GM23338 (cell line): ENCODE measurements around the gene SPI1. TPM values are rescaled to one million over a fixed set of nuclear protein-coding genes. Genes with fewer than 3 reads are reported as not detected.

Experiments
- ATAC-seq: fragments of 200-7000 bp; cut with Tn5 transposase; 3 replicates; pipeline ENCODE4 v1.9.1; 2020
- DNase-seq: peaks from one replicate; pipeline ENCODE4 v3.0.0-alpha.2; 2015; ENCODE audit warnings: low spot score
- H2AFZ ChIP-seq: fragments of 200-600 bp; sonication (generic); 2 replicates; pipeline ENCODE4 v1.8.0; 2016; ENCODE audit warnings: antibody characterized with exemption, mild to moderate bottlenecking, moderate library complexity
- H3F3A ChIP-seq: fragments of 200-600 bp; sonication (generic); replicated peaks from 2 replicates; pipeline ENCODE4 v1.8.0; 2017; ENCODE audit warnings: antibody characterized with exemption, mixed run types, low read depth
- H3K27ac ChIP-seq: fragments of 200-600 bp; sonication (generic); 2 replicates; pipeline ENCODE4 v1.6.1; 2016; ENCODE audit warnings: low read depth
- H3K27me3 ChIP-seq: fragments of 200-600 bp; sonication (generic); 2 replicates; pipeline ENCODE4 v1.8.0; 2016; ENCODE audit warnings: mild to moderate bottlenecking, mixed run types, moderate library complexity; ENCODE audit not compliant: insufficient read depth
- H3K36me3 ChIP-seq: fragments of 200-600 bp; sonication (generic); 2 replicates; pipeline ENCODE4 v1.8.0; 2016; ENCODE audit warnings: mild to moderate bottlenecking; ENCODE audit not compliant: insufficient read depth
- H3K4me1 ChIP-seq: fragments of 200-600 bp; sonication (generic); 2 replicates; pipeline ENCODE4 v1.8.0; 2016; ENCODE audit warnings: mild to moderate bottlenecking, moderate library complexity; ENCODE audit not compliant: insufficient read depth
- H3K4me2 ChIP-seq: fragments of 200-600 bp; sonication (generic); 2 replicates; pipeline ENCODE4 v1.7.1; 2017; ENCODE audit warnings: mixed run types
- H3K4me3 ChIP-seq: fragments of 200-600 bp; sonication (generic); 2 replicates; pipeline ENCODE4 v1.6.1; 2016; ENCODE audit warnings: mixed run types
- H3K79me2 ChIP-seq: fragments of 200-600 bp; sonication (generic); replicated peaks from 2 replicates; pipeline ENCODE4 v1.8.0; 2017; ENCODE audit warnings: mild to moderate bottlenecking; ENCODE audit not compliant: insufficient read depth
- H3K9me2 ChIP-seq: fragments of 200-600 bp; sonication (generic); 2 replicates; pipeline ENCODE4 v1.8.0; 2017; ENCODE audit not compliant: insufficient read depth
- H4K20me1 ChIP-seq: fragments of 200-600 bp; sonication (generic); replicated peaks from 2 replicates; pipeline ENCODE4 v1.8.0; 2017; ENCODE audit warnings: mild to moderate bottlenecking; ENCODE audit not compliant: insufficient read depth
- H3K27ac Mint-ChIP-seq: 2 replicates; pipeline ENCODE4 v1.8.0; 2020; ENCODE audit warnings: inconsistent platforms, mild to moderate bottlenecking, moderate library complexity, mixed read lengths
- H3K27me3 Mint-ChIP-seq: 3 replicates; pipeline ENCODE4 v1.8.0; 2022; ENCODE audit warnings: low read depth, mild to moderate bottlenecking, moderate library complexity, mixed read lengths, inconsistent platforms; ENCODE audit not compliant: insufficient read depth, poor library complexity
- H3K36me3 Mint-ChIP-seq: 3 replicates; pipeline ENCODE4 v1.8.0; 2021; ENCODE audit warnings: low read depth, mild to moderate bottlenecking, inconsistent platforms, moderate library complexity, mixed read lengths
- H3K4me1 Mint-ChIP-seq: 3 replicates; pipeline ENCODE4 v1.8.0; 2020; ENCODE audit warnings: mild to moderate bottlenecking, inconsistent platforms, mixed read lengths
- H3K4me3 Mint-ChIP-seq: 3 replicates; pipeline ENCODE4 v1.8.0; 2021; ENCODE audit warnings: moderate library complexity, mild to moderate bottlenecking, inconsistent platforms, mixed read lengths
- H3K9me3 Mint-ChIP-seq: 3 replicates; pipeline ENCODE4 v1.8.0; 2020; ENCODE audit warnings: moderate library complexity, mild to moderate bottlenecking, inconsistent platforms, mixed read lengths
- CREB1 ChIP-seq: fragments of 250-450 bp; sonication (Bioruptor Pico); IDR thresholded peaks from 2 replicates; pipeline ENCODE4 v1.5.0; 2020; ENCODE audit warnings: low read depth, mild to moderate bottlenecking, moderate library complexity
- EZH2 ChIP-seq: fragments of 200-600 bp; sonication (generic); IDR thresholded peaks from one replicate; pipeline ENCODE4 v1.8.0; 2017; ENCODE audit warnings: antibody characterized with exemption, mild to moderate bottlenecking, low read depth; ENCODE audit not compliant: unreplicated experiment
- EZH2phosphoT487 ChIP-seq: fragments of 200-600 bp; sonication (generic); IDR thresholded peaks from one replicate; pipeline ENCODE4 v1.8.1; 2018; ENCODE audit warnings: antibody characterized with exemption; ENCODE audit not compliant: unreplicated experiment
- JUNB ChIP-seq: IDR thresholded peaks from one replicate; pipeline ENCODE4 v1.6.1; 2016; ENCODE audit warnings: antibody characterized with exemption; ENCODE audit not compliant: unreplicated experiment
- NANOG ChIP-seq: IDR thresholded peaks from 2 replicates; pipeline ENCODE4 v1.6.1; 2016; ENCODE audit warnings: antibody characterized with exemption, borderline replicate concordance
- ZNF114 ChIP-seq: fragments of 250-450 bp; sonication (Bioruptor Pico); IDR thresholded peaks from 2 replicates; pipeline ENCODE4 v1.5.0; 2020; ENCODE audit warnings: mild to moderate bottlenecking, moderate library complexity
- ZNF462 ChIP-seq: fragments of 250-450 bp; sonication (Bioruptor Pico); IDR thresholded peaks from 2 replicates; pipeline ENCODE4 v1.5.0; 2020; ENCODE audit warnings: mild to moderate bottlenecking, moderate library complexity
- polyA plus RNA-seq: library from polyadenylated mRNA; unstranded; fragments of >200 nt; fragmentation: Nextera tagmentation; extraction: Ambion mirVana; gene quantifications from 2 replicates; pipeline ENCODE4 v1.2.1, GENCODE V29; 2016
- total RNA-seq: library from RNA; depleted of rRNA; stranded (reverse); fragments of >200 nt; shearing (Covaris generic); gene quantifications from 2 replicates; pipeline ENCODE4 v1.2.3, GENCODE V29; 2014

SPI1 gene
- total and polyA plus RNA-seq, 2 experiments from 2014 or later = 0.23 TPM; not detected in 1

- TF ChIP-seq ZNF462 (CRISPR knock-in tag) (no peak), CREB1 (CRISPR knock-in tag) (no peak), EZH2phosphoT487 (no peak)
Observed at GRCh38 chr11:47372422-47372821, 5.9 kb downstream of the SPI1 start (continued).

GRCh38 chr11:47369676-47370075 is 8.7 kb downstream of the SPI1 start:
- Mint-ChIP-seq H3K27me3 (peaks cover 2% of the 10 kb centered on the region), H3K9me3 (no peaks in the 10 kb centered on the region; the same call in 2 of the 3 replicates), H3K27ac (no peak overlapping the region), H3K4me3 (no peak overlapping the region), H3K4me1 (no peaks in the 10 kb centered on the region), H3K36me3 (no peaks in the 10 kb centered on the region)
- Histone ChIP-seq H3F3A (no peaks in the 10 kb centered on the region), H3K27ac (no peak overlapping the region), H3K4me3 (no peak overlapping the region), H2AFZ (no peak overlapping the region), H3K79me2 (no peaks in the 10 kb centered on the region), H3K4me2 (no peak overlapping the region), H3K9me2 (no peaks in the 10 kb centered on the region), H3K4me1 (no peaks in the 10 kb centered on the region), H4K20me1 (no peaks in the 10 kb centered on the region), H3K27me3 (no peaks in the 10 kb centered on the region), H3K36me3 (no peaks in the 10 kb centered on the region)
- ATAC-seq (no peak), DNase-seq (no peak)
- TF ChIP-seq EZH2phosphoT487 (no peak), CREB1 (CRISPR knock-in tag) (no peak), ZNF114 (CRISPR knock-in tag) (no peak), EZH2 (no peak), NANOG (no peak), JUNB (no peak)
